Body of pancreas (tissue), 4 donors: ENCODE measurements around the gene C1QTNF9. TPM values are rescaled to one million over a fixed set of nuclear protein-coding genes. Genes with fewer than 3 reads are reported as not detected.

Experiments
- ATAC-seq: fragments of 150-250 bp; one replicate; pipeline ENCODE4 v1.9.1; 2016
- DNase-seq, 4 donors: peaks; one replicate each; pipeline ENCODE4 v3.0.0-alpha.2; 2019
- H3K27ac ChIP-seq, 4 donors: fragments of 200-600 bp; sonication (generic); 1 replicate in 3 of 4; 2 replicates in 1 of 4; pipeline versions ENCODE4 v1.5.1 to v1.6.1; 2016 to 2019; ENCODE audit warnings: mild to moderate bottlenecking in 1 of 4, mixed read lengths in 1 of 4, moderate library complexity in 1 of 4
- H3K27me3 ChIP-seq, 2 donors: fragments of 200-600 bp; sonication (generic); one replicate each; pipeline ENCODE4 v1.6.0; 2016; ENCODE audit warnings: mild to moderate bottlenecking in 1 of 2
- H3K36me3 ChIP-seq, 2 donors: fragments of 200-600 bp; sonication (generic); replicated peaks in 1 of 2; 2 replicates each; pipeline ENCODE4 v1.5.1; 2016; ENCODE audit warnings: low read depth in 2 of 2; ENCODE audit not compliant: insufficient read depth in 1 of 2
- H3K4me1 ChIP-seq: fragments of 200-600 bp; sonication (generic); one replicate; pipeline ENCODE4 v1.6.0; 2016
- H3K4me3 ChIP-seq, 2 donors: fragments of 200-600 bp; sonication (generic); 1 replicate in 1 of 2; 2 replicates in 1 of 2; pipeline ENCODE4 v1.5.1; 2016 to 2019
- H3K9me3 ChIP-seq, 3 donors: fragments of 200-600 bp; sonication (generic); 1 replicate in 2 of 3; 2 replicates in 1 of 3; pipeline ENCODE4 v1.5.1; 2016
- CTCF ChIP-seq, 7 experiments: fragments of 450-650 bp in 4 of 7; fragments of 200-600 bp in 3 of 7; sonication (generic) in 3 of 7; IDR thresholded peaks; one replicate each; pipeline ENCODE4 v1.5.1; 2016 to 2019; ENCODE audit warnings: antibody characterized with exemption in 7 of 7
- POLR2A ChIP-seq, 3 donors: fragments of 450-650 bp; IDR thresholded peaks; one replicate each; pipeline ENCODE4 v1.6.1; 2016; ENCODE audit warnings: antibody characterized with exemption in 3 of 3, mild to moderate bottlenecking in 2 of 3
- WGBS, 2 donors: methylation state at CpG; one replicate each; pipeline ENCODE4 v1.1.5; 2017; 5-methylcytosine and 5-hydroxymethylcytosine counted together
- intact Hi-C: fragments of 100-400 bp; cut with DNase I; formaldehyde crosslinking; loops from one replicate; pipeline ENCODE4 v1.15.1; 2023
- total RNA-seq, 2 donors: library from RNA; depleted of rRNA; stranded (reverse); fragments of >200 nt; gene quantifications; one replicate each; pipeline ENCODE4 v1.1.0, GENCODE V29; 2016

The C1QTNF9 gene
- total RNA-seq, 2 donors from 2014 or later, result 0.78 to 4.3 TPM

GRCh38 chr13:24306632-24307031, 2.7 kb upstream of the C1QTNF9 start:
- no peak for ATAC-seq
- Histone ChIP-seq H3K36me3 (peaks cover 15 to 28% of the 10 kb centered on the region in 2 donors), H3K27me3 (no peaks in the 10 kb centered on the region), H3K4me1 (peaks cover 7% of the 10 kb centered on the region), H3K27ac (no peak overlapping the region), H3K4me3 (no peak overlapping the region), H3K9me3 (no peaks in the 10 kb centered on the region)
- 71 to 73% methylated on average over 1 of the region's 1 CpG for WGBS, 2 donors
- no peak for DNase-seq
- intact Hi-C loops, result no loop called here
- no peak for TF ChIP-seq POLR2A (IDR thresholded peaks at IDR 0.05)
- TF ChIP-seq CTCF (IDR thresholded peaks at IDR 0.05), result no peak

GRCh38 chr13:24307211-24308067, 1.9 kb upstream of the C1QTNF9 start:
- peaks cover 15 to 24% of the 10 kb centered on the region in 2 donors for H3K36me3 ChIP-seq
- peak; percentile 40 for ATAC-seq
- intact Hi-C loops, result no loop called here
- H3K4me1 ChIP-seq, result peaks cover 7% of the 10 kb centered on the region
- no peaks in the 10 kb centered on the region for H3K9me3 ChIP-seq
- H3K27me3 ChIP-seq, result no peaks in the 10 kb centered on the region
- H3K27ac ChIP-seq, result peak overlapping the region in 1 of 4 donors; percentile 1
- WGBS, 2 donors, result 73 to 74% methylated on average over 19 to 27 of the region's 27 CpGs
- peak in 1 of 4 donors; percentile 25 for DNase-seq
- no peak overlapping the region for H3K4me3 ChIP-seq
- TF ChIP-seq POLR2A (IDR thresholded peaks at IDR 0.05) (no peak), CTCF (IDR thresholded peaks at IDR 0.05) (no peak)

GRCh38 chr13:24308068-24308445, 1.3 kb upstream of the C1QTNF9 start:
- Histone ChIP-seq H3K36me3 (peaks cover 8 to 19% of the 10 kb centered on the region in 2 donors), H3K27me3 (no peaks in the 10 kb centered on the region), H3K9me3 (no peaks in the 10 kb centered on the region), H3K27ac (no peak overlapping the region), H3K4me3 (no peak overlapping the region), H3K4me1 (peaks cover 7% of the 10 kb centered on the region)
- DNase-seq, result no peak
- intact Hi-C loops, result no loop called here
- TF ChIP-seq POLR2A (IDR thresholded peaks at IDR 0.05) (no peak), CTCF (IDR thresholded peaks at IDR 0.05) (no peak)
- 83 to 84% methylated on average over 14 to 25 of the region's 33 CpGs for WGBS, 2 donors
- ATAC-seq, result peak; percentile 15

GRCh38 chr13:24308488-24309020, 826 bp upstream of the C1QTNF9 start:
- Histone ChIP-seq H3K36me3 (peaks cover 4 to 14% of the 10 kb centered on the region in 2 donors), H3K27me3 (no peaks in the 10 kb centered on the region), H3K4me1 (peaks cover 7% of the 10 kb centered on the region), H3K9me3 (no peaks in the 10 kb centered on the region), H3K27ac (no peak overlapping the region), H3K4me3 (no peak overlapping the region)
- ATAC-seq (peak; percentile 3), DNase-seq (no peak)
- intact Hi-C loops, result no loop called here
- TF ChIP-seq CTCF (IDR thresholded peaks at IDR 0.05), result no peak
- no peak for TF ChIP-seq POLR2A (IDR thresholded peaks at IDR 0.05)
- 86 to 88% methylated on average over 27 to 36 of the region's 37 CpGs for WGBS, 2 donors
